GM19025 (cell line): Measurements from ENCODE around the gene TTC3.
A peak's percentile ranks its signal among the peaks of the same experiment; 100 is the strongest.

ENCODE experiments used
- ATAC-seq: cut with Tn5 transposase; IDR thresholded peaks from one replicate; pipeline ENCODE4 v1.9.1; 2021; ENCODE audit warnings: mild to moderate bottlenecking, low read depth, moderate library complexity; ENCODE audit not compliant: unreplicated experiment

TTC3 gene

GRCh38 chr21:37192019-37192418 is 119.0 kb downstream of the TTC3 start:
- no peak for ATAC-seq

GRCh38 chr21:37193006-37193405 is 120.0 kb downstream of the TTC3 start:
- ATAC-seq: no peak

- no peak for ATAC-seq
Observed at GRCh38 chr21:37193676-37194075, 120.6 kb downstream of the TTC3 start.

GRCh38 chr21:37195059-37195458 is 122.0 kb downstream of the TTC3 start:
- no peak for ATAC-seq

- no peak for ATAC-seq
Observed at GRCh38 chr21:37195610-37196009, 122.6 kb downstream of the TTC3 start.

GRCh38 chr21:37196847-37197246 is 123.8 kb downstream of the TTC3 start:
- ATAC-seq: no peak

GRCh38 chr21:37197746-37198145 is 124.7 kb downstream of the TTC3 start:
- no peak for ATAC-seq

- ATAC-seq: no peak
Observed at GRCh38 chr21:37199057-37199924, 126.2 kb downstream of the TTC3 start.

- no peak for ATAC-seq
Observed at GRCh38 chr21:37200641-37201480, 127.8 kb downstream of the TTC3 start.

GRCh38 chr21:37202221-37203110 is 129.4 kb downstream of the TTC3 start:
- no peak for ATAC-seq

GRCh38 chr21:37204580-37204979 is 131.5 kb downstream of the TTC3 start:
- ATAC-seq: no peak

- no peak for ATAC-seq
Observed at GRCh38 chr21:37206496-37206895, 133.4 kb downstream of the TTC3 start.

GRCh38 chr21:37207441-37208009 is 134.5 kb downstream of the TTC3 start:
- peak; percentile 55 for ATAC-seq

- peak; percentile 54 for ATAC-seq
Observed at GRCh38 chr21:37208056-37208721, 135.1 kb downstream of the TTC3 start.

- ATAC-seq: no peak
Observed at GRCh38 chr21:37208741-37209225, 135.7 kb downstream of the TTC3 start.

GRCh38 chr21:37210130-37210529 is 137.1 kb downstream of the TTC3 start:
- ATAC-seq: no peak

- no peak for ATAC-seq
Observed at GRCh38 chr21:37210799-37211198, 137.7 kb downstream of the TTC3 start.

- ATAC-seq: no peak
Observed at GRCh38 chr21:37214952-37215351, 141.9 kb downstream of the TTC3 start.

- ATAC-seq: no peak
Observed at GRCh38 chr21:37219761-37220432, 146.8 kb downstream of the TTC3 start.
